Adrenal gland (tissue), 12 donors: ENCODE data around the gene HEXIM2. TPM values are rescaled to one million over a fixed set of nuclear protein-coding genes. Genes with fewer than 3 reads are reported as not detected.

ENCODE experiments used
- DNase-seq, 7 donors: peaks; one replicate each; pipeline ENCODE4 v3.0.0-alpha.2; 2019 to 2020
- H3K27ac ChIP-seq, 5 donors: fragments of 200-600 bp; sonication (generic) in 4 of 5; 1 replicate in 3 of 5; 2 replicates in 2 of 5; pipeline versions ENCODE4 v1.5.1 to v1.8.0; 2016 to 2020; ENCODE audit warnings: mild to moderate bottlenecking in 1 of 5
- H3K27me3 ChIP-seq: fragments of 200-600 bp; 2 replicates; pipeline ENCODE4 v1.8.0; 2021
- H3K36me3 ChIP-seq, 2 donors: fragments of 200-600 bp; replicated peaks in 1 of 2; 1 replicate in 1 of 2; 2 replicates in 1 of 2; pipeline versions ENCODE4 v1.5.1 to v1.8.0; 2018 to 2022
- H3K4me1 ChIP-seq, 2 donors: fragments of 200-600 bp; replicated peaks in 1 of 2; 1 replicate in 1 of 2; 2 replicates in 1 of 2; pipeline versions ENCODE4 v1.5.1 to v1.8.0; 2018 to 2021
- H3K4me3 ChIP-seq, 4 donors: fragments of 200-600 bp; sonication (generic) in 3 of 4; one replicate each; pipeline ENCODE4 v1.5.1; 2016 to 2018
- H3K9me3 ChIP-seq, 3 donors: fragments of 200-600 bp; sonication (generic) in 1 of 3; replicated peaks in 1 of 3; 1 replicate in 2 of 3; 2 replicates in 1 of 3; pipeline versions ENCODE4 v1.5.1 to v1.8.0; 2016 to 2021
- POLR2A ChIP-seq, 2 donors: fragments of 450-650 bp; IDR thresholded peaks; one replicate each; pipeline ENCODE4 v1.6.1; 2017; ENCODE audit warnings: antibody characterized with exemption in 2 of 2, mild to moderate bottlenecking in 2 of 2, moderate library complexity in 1 of 2
- WGBS, 4 donors: extraction: QIAGEN DNeasy Blood & Tissue Kit in 2 of 4; methylation state at CpG; one replicate each; pipeline versions ENCODE4 v1.1.5 to v1.1.7; 2013 to 2017; 5-methylcytosine and 5-hydroxymethylcytosine counted together
- intact Hi-C, 2 donors: fragments of 100-400 bp; cut with DNase I; formaldehyde crosslinking; loops; one replicate each; pipeline versions ENCODE4 v1.14.1 to v1.15.0; 2022 to 2023
- polyA plus RNA-seq, 3 donors: library from polyadenylated mRNA; stranded (reverse); fragments of 200-250 nt in 2 of 3; fragments of 350-450 nt in 1 of 3; fragmentation: Illumina TruSeq in 1 of 3; extraction: RNeasy Lipid Tissue Mini Kit (QIAGEN cat#74804) in 1 of 3; gene quantifications; one replicate each; pipeline ENCODE4 v1.2.3, GENCODE V29; 2013 to 2014
- total RNA-seq, 9 donors: library from RNA; depleted of rRNA in 4 of 9; stranded (reverse); fragments of >200 nt in 4 of 9; fragments of 120-200 nt in 1 of 9; fragmentation: NEBNext Ultra II Directional in 1 of 9; extraction: Animal tissue kit (Norgen Biotek cat#: 25700) in 1 of 9; gene quantifications; one replicate each; pipeline versions ENCODE4 v1.1.0 to v1.2.4, GENCODE V29; 2013 to 2023
- TF ChIP-seq, protein P1 (sequence below), 6 experiments: fragments of 450-650 bp in 4 of 6; fragments of 200-600 bp in 2 of 6; sonication (generic) in 1 of 6; IDR thresholded peaks; 1 replicate in 5 of 6; 2 replicates in 1 of 6; pipeline versions ENCODE4 v1.5.1 to v1.8.0; 2016 to 2021; ENCODE audit warnings: antibody characterized with exemption in 6 of 6, mild to moderate bottlenecking in 2 of 6, moderate library complexity in 1 of 6
- donor health status: healthy with polysubstance abuse.
- donor health status: Bipolar disorder and iron deficiency.
- donor health status: DM: yes; HTN: yes; CAD: no.
- donor health status: DM: no; HTN: no; CAD: no.
- donor health status: DM: no; HTN: no; CAD: no.
- donor health status: DM: yes; HTN: yes; CAD: no.

Gene HEXIM2
- total and polyA plus RNA-seq, 12 donors, result 4.5 to 28.1 (median 15.9) TPM

DNA sequence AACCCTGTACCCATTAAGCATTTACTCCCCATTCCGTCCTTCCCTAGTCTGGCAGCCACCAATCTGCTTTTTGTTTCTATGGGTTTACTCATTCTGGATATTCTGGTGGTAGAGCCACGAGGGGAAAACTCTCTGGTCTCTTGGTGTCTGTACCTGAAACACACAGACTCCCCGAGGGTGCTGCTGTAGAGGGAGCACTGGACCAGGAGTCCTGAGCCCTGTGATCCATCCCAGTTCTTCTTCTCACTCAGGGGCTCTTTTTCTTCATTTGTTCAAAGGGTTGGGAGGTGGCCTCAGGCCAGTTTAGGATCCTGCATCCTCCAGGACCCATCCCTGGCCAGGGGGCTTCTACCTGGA is 14.1 kb downstream of the HEXIM2 start:
- Histone ChIP-seq H3K4me1 (peaks cover 26 to 39% of the 10 kb centered on the region in 2 donors), H3K36me3 (no peaks in the 10 kb centered on the region), H3K4me3 (no peak overlapping the region), H3K27ac (peak overlapping the region in 4 of 5 donors; percentile 0 to 61 (median 26)), H3K9me3 (no peaks in the 10 kb centered on the region), H3K27me3 (no peaks in the 10 kb centered on the region)
- TF ChIP-seq, protein P1, sequence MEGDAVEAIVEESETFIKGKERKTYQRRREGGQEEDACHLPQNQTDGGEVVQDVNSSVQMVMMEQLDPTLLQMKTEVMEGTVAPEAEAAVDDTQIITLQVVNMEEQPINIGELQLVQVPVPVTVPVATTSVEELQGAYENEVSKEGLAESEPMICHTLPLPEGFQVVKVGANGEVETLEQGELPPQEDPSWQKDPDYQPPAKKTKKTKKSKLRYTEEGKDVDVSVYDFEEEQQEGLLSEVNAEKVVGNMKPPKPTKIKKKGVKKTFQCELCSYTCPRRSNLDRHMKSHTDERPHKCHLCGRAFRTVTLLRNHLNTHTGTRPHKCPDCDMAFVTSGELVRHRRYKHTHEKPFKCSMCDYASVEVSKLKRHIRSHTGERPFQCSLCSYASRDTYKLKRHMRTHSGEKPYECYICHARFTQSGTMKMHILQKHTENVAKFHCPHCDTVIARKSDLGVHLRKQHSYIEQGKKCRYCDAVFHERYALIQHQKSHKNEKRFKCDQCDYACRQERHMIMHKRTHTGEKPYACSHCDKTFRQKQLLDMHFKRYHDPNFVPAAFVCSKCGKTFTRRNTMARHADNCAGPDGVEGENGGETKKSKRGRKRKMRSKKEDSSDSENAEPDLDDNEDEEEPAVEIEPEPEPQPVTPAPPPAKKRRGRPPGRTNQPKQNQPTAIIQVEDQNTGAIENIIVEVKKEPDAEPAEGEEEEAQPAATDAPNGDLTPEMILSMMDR (IDR thresholded peaks at IDR 0.05), result no peak
- no peak for TF ChIP-seq POLR2A (IDR thresholded peaks at IDR 0.05)
- WGBS, 4 donors, result 75 to 83% (median 81%) methylated on average over 3 of the region's 3 CpGs
- no peak for DNase-seq
- intact Hi-C loops, result no loop called here

DNA sequence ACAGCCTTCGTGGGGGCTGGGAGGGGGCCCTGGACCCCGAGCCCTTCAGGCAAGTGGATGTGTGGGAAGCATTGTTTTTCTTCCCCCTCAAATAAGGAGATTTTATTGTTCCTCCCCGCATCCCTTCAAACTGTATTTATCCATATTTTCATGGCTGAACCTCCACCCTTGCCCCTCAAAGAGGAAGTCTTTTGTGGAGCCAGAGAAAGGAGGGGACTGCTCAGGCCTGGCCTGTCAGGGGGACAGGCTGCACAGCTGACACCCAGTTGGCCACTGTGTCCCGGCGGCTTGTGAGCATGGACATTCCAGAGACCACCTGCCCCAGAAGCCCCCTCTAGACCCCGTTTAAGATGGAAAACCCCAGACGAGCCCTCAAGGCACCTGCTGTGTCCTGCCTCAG is 15.9 kb downstream of the HEXIM2 start:
- no peak for DNase-seq
- intact Hi-C loops, result no loop called here
- Histone ChIP-seq H3K36me3 (no peaks in the 10 kb centered on the region), H3K9me3 (no peaks in the 10 kb centered on the region), H3K27me3 (no peaks in the 10 kb centered on the region), H3K4me1 (peaks cover 13 to 22% of the 10 kb centered on the region in 2 donors), H3K27ac (no peak overlapping the region), H3K4me3 (no peak overlapping the region)
- TF ChIP-seq, protein P1 (IDR thresholded peaks at IDR 0.05), result no peak
- TF ChIP-seq POLR2A (IDR thresholded peaks at IDR 0.05), result no peak
- 69 to 90% (median 83%) methylated on average over 2 to 7 of the region's 7 CpGs for WGBS, 4 donors

DNA sequence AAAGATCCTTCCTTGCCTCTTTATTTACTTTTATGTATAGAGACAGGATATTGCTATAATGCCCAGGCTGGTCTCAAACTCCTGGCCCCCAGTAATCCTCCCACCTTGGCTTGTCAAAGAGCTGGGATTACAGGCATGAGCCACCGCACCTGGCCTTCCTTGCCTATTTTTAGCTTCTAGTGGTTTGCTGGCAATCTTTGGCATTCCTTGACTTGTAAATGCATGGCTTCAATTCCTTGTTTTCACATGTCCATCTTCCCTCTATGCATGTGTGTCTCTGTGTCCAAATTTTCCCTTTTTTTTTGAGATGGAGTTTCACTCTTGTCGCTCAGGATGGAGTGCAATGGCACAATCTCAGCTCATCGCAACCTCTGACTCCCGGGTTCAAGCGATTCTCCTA is 22.5 kb downstream of the HEXIM2 start:
- TF ChIP-seq, protein P1 (IDR thresholded peaks at IDR 0.05), result no peak
- no peak for TF ChIP-seq POLR2A (IDR thresholded peaks at IDR 0.05)
- Histone ChIP-seq H3K9me3 (no peaks in the 10 kb centered on the region), H3K27ac (no peak overlapping the region), H3K27me3 (no peaks in the 10 kb centered on the region), H3K4me3 (no peak overlapping the region), H3K36me3 (no peaks in the 10 kb centered on the region), H3K4me1 (no peaks in the 10 kb centered on the region)
- intact Hi-C loops, result no loop called here
- WGBS, 4 donors, result 88 to 93% (median 91%) methylated on average over 5 of the region's 5 CpGs
- DNase-seq, result no peak

DNA sequence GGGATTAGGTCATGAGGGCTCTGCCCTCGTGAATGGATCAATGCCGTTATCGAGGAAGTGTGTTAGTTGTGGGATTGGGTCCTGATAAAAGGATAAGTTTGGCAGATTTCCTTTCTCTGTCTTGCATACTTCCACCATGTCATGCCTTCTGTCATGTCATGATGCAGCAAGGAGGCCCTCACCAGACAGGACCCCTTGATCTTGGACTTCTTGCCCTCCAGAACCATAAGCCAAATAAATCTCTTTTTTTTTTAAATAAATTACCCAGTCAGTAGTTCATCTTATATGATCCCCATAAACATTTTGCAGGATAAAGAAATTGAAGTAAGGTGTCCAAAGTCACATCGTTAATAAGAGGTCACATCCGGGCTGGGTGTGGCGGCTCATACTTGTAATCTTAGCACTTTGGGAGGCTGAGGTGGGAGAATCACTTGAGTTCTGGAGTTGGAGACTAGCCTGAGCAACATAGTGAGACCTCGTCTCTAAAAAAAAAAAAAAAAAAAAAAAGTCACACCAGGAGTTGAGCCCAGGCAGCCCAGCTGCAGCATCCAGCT is 25.2 kb downstream of the HEXIM2 start:
- WGBS, 4 donors, result 71 to 83% (median 73%) methylated on average over 6 to 7 of the region's 7 CpGs
- no peaks in the 10 kb centered on the region for H3K27me3 ChIP-seq
- no peaks in the 10 kb centered on the region for H3K36me3 ChIP-seq
- no peak overlapping the region for H3K27ac ChIP-seq
- DNase-seq, result no peak
- TF ChIP-seq POLR2A (IDR thresholded peaks at IDR 0.05), result no peak
- TF ChIP-seq, protein P1 (IDR thresholded peaks at IDR 0.05), result no peak
- intact Hi-C loops, result no loop called here
- H3K9me3 ChIP-seq, result no peaks in the 10 kb centered on the region
- H3K4me1 ChIP-seq, result no peaks in the 10 kb centered on the region
- H3K4me3 ChIP-seq, result no peak overlapping the region
